Activated naive CD8-positive, alpha-beta T cell treated with anti-CD3 and anti-CD28 coated beads, Interleukin-2, amount 10 ng/mL, durations not matched to agents 7 days and 5 days (primary cell): ENCODE measurements around the gene KCNK15. TPM values are rescaled to one million over a fixed set of nuclear protein-coding genes. Genes with fewer than 3 reads are reported as not detected.

Experiments used
- total RNA-seq, 2 experiments: library from RNA; stranded (reverse); gene quantifications; one replicate each; pipeline ENCODE4 v1.2.3, GENCODE V29; 2021

KCNK15 gene
- total RNA-seq, 2 experiments from 2014 or later, result not detected

Other genes starting within 250 kb of the KCNK15 start
- 10 to 100 TPM; 71.5 to 72.7 TPM for gene SERINC3, start 223.8 kb upstream of the KCNK15 start, total RNA-seq
- gene PKIG, start 163.3 kb upstream of the KCNK15 start, total RNA-seq, result 1 to 10 TPM; 2.5 to 3.1 TPM
- gene ADA, start 94.2 kb upstream of the KCNK15 start, total RNA-seq, result 10 to 100 TPM; 90.4 to 98.8 TPM
- gene CCN5, start 30.5 kb upstream of the KCNK15 start, total RNA-seq, result not detected
- gene RIMS4, start 64.7 kb downstream of the KCNK15 start, total RNA-seq, result not detected
- 100 to 1,000 TPM; 206 to 209 TPM for gene YWHAB, start 139.8 kb downstream of the KCNK15 start, total RNA-seq
- gene PABPC1L, start 164.2 kb downstream of the KCNK15 start, total RNA-seq, result 10 to 100 TPM; 87.0 to 90.2 TPM
- gene TOMM34, start 214.5 kb downstream of the KCNK15 start, total RNA-seq, result 10 to 100 TPM; 14.4 to 15.4 TPM
- gene STK4, start 220.6 kb downstream of the KCNK15 start, total RNA-seq, result 100 to 1,000 TPM; 205 to 229 TPM